DLD1 (cell line): ENCODE data around the gene GTF2A1L.
"Not testable (repeated sequence)": the region's sequence is repeated elsewhere in the genome, so short reads cannot be mapped to it uniquely, and the experiment has no call there.

Experiments
- in situ Hi-C: cut with HindIII; loops from 2 replicates; pipeline ENCODE4 v1.10.0; 2017; ENCODE audit warnings: low sequenced_read_pairs

GTF2A1L gene, protein sequence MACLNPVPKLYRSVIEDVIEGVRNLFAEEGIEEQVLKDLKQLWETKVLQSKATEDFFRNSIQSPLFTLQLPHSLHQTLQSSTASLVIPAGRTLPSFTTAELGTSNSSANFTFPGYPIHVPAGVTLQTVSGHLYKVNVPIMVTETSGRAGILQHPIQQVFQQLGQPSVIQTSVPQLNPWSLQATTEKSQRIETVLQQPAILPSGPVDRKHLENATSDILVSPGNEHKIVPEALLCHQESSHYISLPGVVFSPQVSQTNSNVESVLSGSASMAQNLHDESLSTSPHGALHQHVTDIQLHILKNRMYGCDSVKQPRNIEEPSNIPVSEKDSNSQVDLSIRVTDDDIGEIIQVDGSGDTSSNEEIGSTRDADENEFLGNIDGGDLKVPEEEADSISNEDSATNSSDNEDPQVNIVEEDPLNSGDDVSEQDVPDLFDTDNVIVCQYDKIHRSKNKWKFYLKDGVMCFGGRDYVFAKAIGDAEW

GRCh38 chr2:48617618-48618017, at the start of gene GTF2A1L:
Gene GTF2A1L (plus strand): TSS chr2:48617856. CDS start chr2:48617875, 19 bp downstream.
- in situ Hi-C loops = loop anchor here (10.0 kb wide), 1 partner anchor 297 kb away; no protein-coding TSS in a partner anchor

GRCh38 chr2:48568547-48568946, 49.1 kb upstream of the GTF2A1L start:
- in situ Hi-C loops = no loop called here

DNA sequence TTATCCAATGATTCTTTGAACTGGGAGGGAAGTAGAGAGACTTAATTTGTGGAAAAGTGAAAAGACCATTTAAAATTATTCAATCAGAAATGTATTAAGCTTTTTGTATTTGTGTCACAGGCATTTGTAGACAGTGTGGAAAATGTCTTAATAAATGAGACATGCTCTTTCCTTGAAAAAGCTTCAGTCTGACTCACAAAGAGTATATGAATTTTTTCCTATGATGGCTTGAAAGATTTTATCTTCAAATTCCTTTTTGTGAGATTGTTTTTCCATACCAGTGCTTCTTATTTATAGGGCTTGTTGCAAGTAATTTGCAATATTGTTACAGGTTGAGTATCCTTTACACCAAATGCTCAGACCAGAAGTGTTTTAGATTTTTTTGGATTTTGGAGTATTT, 48.2 kb upstream of the GTF2A1L start:
- in situ Hi-C loops = no loop called here

GRCh38 chr2:48572816-48573215, 44.8 kb upstream of the GTF2A1L start:
- in situ Hi-C loops = no loop called here

DNA sequence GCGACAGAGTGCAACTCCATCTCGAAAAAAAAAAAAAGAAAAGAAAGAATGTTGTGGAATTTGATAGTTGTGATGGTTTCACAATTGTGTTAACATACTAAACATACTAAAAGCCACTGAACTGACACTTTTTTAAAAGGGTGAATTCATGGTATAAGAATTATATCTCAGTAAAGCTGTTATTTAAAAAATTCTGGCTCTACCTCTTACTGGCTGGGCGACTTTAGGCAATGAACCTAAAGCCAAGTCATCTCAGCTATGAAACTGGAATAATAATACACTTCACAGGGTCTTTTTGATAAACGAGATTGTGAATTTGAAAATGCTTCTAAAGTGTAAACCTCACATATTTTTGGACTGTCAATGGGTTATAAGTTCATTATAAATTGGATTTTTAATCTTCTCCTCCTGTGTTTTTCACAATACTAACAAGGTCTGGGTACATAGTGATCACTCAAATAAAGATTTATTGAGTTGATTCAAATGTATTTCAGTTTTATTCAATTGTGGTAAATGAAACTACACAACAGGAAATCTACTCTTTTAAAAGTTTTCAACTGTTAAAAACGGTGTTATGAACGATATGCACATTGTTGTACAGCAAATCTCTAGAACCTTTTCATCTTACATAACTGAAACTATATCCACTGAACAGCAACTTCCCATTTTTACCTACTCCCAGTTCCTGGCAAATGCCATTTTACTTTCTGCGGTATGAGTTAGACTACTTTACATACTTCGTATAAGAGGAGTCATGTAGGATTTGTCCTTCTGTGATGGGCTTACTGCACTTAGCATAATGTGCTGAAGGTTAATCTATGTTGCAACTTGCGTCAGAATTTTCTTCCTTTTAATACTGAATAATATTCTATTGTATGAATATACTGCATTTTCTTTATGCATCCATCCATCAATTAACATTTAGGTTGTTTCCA, 43.0 kb upstream of the GTF2A1L start:
- in situ Hi-C loops = no loop called here

DNA sequence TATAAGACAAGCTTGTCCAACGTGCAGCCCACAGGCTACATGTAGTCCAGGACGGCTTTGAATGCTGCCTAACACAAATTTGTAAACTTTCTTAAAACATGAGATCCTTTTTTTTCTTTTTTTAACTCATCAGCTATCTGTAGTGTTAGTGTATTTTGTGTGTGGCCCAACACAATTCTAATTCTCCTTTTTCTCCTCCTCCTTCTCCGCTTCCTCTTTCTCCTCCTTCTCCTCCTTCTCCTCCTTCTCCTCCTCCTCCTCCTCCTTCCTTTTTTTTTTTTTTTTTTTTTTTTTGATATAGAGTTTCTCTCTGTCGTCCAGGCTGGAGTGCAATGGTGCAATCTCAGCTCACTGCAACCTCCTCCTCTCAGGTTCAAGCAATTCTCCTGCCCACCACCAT, 39.3 kb upstream of the GTF2A1L start:
- in situ Hi-C loops = no loop called here

- in situ Hi-C loops = no loop called here
Measured at GRCh38 chr2:48583961-48584360, 33.7 kb upstream of the GTF2A1L start.

DNA sequence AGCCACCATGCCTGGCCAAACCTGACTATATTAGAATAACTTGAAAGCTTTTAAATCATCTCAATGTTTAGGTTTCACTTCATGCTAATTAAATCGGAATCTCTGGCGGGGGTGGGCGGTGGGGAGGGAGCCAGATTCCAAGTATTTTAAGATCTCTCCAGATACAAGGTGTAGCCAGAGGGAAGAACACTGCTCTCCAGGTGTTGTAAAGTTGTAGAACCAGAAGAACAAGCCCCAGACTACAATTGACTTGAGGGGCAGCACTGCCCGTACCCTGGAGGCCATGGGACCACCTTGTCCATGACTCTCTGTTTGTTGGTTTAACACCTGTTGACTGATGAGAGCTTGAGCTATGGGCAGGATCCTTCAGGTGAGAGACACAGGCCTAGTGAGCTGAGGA, 33.1 kb upstream of the GTF2A1L start:
- in situ Hi-C loops = no loop called here

GRCh38 chr2:48586433-48586832, 31.2 kb upstream of the GTF2A1L start:
- in situ Hi-C loops = no loop called here

- in situ Hi-C loops = no loop called here
Measured at GRCh38 chr2:48587560-48587959, 30.1 kb upstream of the GTF2A1L start.

DNA sequence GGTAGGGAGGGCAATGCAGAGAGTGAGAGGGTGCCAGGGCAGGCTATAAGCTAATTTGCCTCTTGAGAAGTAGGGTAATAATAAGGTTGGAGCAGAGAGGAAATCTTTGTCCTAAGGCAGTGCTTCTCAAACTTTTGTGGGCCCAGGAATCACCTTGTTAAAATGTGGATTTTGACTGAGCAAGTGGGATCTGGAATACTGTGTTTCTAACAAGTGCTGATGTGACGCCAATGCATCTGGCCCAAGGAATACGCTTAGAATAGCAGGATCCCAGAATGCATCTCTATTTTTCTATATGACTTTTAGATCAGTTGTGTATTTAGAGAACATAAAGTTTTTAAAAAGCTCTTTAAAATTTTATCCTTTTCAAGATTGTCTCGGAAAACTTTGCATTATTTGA, 29.7 kb upstream of the GTF2A1L start:
- in situ Hi-C loops = no loop called here

DNA sequence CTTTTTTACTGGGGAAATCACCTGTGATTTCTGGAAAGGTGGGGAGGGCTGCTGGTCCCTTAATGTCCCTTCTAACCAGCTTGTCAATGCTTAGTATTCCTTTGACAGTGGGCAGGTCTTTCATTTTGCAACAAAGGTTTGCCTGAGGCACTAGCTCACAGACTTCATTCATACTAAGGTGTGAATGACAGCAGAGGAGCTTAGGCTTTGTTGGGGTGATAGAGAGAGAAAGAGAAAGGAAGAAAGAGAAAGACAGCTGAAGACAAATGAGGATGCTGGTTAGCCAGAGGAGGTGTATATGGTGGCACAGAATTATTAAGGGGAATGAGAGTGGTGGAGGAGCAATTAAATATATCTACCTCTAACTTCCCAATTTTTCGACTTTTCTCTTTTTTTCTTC, 28.9 kb upstream of the GTF2A1L start:
- in situ Hi-C loops = no loop called here

GRCh38 chr2:48589170-48589767, 28.4 kb upstream of the GTF2A1L start:
- in situ Hi-C loops = no loop called here

GRCh38 chr2:48590017-48590416, 27.6 kb upstream of the GTF2A1L start:
- in situ Hi-C loops = no loop called here

- in situ Hi-C loops = no loop called here
Measured at GRCh38 chr2:48592067-48592466, 25.6 kb upstream of the GTF2A1L start.

DNA sequence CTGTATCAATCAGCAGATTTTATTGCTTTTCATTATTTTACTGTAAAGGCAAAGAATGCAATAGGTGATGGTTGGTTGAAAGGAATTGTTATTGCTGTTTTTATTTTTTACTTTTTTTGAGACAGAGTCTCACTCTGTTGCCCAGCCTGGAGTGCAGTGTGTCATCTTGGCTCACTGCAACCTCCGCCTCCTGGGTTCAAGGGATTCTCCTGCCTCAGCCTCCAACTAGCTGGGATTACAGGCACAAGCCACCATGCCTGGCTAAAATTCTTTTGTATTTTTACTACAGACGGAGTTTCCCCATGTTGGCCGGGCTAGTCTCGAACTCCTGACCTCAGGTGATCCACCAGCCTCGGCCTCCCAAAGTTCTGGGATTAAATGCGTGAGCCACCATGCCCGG, 20.9 kb upstream of the GTF2A1L start:
- in situ Hi-C loops = not testable (repeated sequence)

DNA sequence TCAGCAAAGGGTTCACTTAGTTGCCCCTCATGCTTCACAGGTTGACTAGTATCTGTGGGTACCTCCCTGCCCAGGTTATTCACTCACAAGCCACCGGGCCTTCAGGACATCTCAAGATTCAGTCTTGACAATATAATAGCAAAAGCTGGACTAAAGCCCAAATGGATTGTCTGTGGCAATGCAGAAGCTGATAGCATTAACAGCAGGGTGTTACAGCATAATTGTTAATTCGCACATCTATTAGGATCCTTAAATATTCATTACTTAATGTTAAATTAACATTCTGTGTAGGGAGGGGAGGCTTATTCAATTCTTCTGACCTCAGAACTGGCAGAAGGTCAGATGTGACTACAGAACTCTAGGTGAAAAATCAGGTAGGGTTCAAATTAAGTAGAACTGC, 20.2 kb upstream of the GTF2A1L start:
- in situ Hi-C loops = no loop called here

DNA sequence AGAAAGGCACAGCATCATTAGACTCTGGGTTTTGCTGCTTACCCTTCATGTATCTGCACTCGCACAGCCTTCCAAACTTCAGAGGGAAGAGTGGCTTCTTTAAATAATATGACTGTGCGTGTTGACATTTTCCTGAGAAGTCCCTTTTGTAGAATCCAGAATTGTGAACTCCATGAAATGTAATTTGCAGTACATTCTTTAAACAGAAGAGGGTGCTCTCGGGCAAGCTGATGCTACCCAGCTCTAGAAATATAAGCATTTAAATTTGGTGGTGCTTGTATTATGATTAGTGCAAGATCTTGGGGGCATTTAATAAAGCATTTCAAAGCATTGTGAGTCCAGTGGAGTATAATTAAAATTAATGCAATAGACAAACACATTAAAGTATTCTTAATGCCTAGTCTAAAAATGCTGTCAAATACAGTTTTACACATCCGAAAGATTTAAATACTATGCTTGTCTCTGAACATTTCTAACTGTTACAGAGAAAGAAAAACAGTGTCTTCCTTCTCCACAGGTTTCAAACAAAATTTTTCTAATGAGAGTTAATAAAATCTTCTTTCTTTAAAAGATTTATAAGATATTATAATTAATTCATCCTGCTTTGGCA, 17.3 kb upstream of the GTF2A1L start:
- in situ Hi-C loops = no loop called here

GRCh38 chr2:48600917-48601316, 16.7 kb upstream of the GTF2A1L start:
- in situ Hi-C loops = no loop called here

DNA sequence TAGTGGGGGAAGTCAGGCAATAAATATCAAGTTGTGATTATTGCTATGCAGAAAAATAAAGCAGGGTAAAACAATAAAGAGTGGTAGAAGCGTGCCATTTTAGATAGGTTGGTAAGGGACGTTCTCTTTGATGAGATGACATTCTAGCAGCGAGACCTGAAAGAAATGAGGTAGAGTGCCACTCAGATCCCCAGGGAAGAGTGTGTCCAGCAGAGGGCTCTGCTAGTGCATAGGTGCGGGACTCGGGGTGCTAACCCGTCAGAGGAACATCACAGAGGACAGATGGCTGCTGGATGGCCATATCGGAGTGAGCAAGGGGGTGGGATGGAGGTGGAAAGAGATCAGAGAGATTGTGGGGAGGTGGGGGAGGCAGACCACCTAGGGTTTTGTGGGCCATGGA, 16.3 kb upstream of the GTF2A1L start:
- in situ Hi-C loops = no loop called here
